Fibroblast of lung (primary cell): ENCODE measurements around the gene ZFP57. TPM values are rescaled to one million over a fixed set of nuclear protein-coding genes. Genes with fewer than 3 reads are reported as not detected.

ENCODE experiments used
- DNase-seq, 2 donors: peaks; one replicate each; pipeline versions ENCODE4 v3.0.0 to v3.0.0-alpha.2; 2010; ENCODE audit warnings: low read depth in 2 of 2
- H2AFZ ChIP-seq: 2 replicates; pipeline ENCODE4 v1.5.1; 2012; ENCODE audit warnings: low read length, control low read depth, inconsistent platforms
- H3K27ac ChIP-seq: 2 replicates; pipeline ENCODE4 v1.5.1; 2011; ENCODE audit warnings: low read length, control low read depth; ENCODE audit not compliant: insufficient read depth
- H3K27me3 ChIP-seq: 2 replicates; pipeline ENCODE4 v1.5.1; 2011; ENCODE audit warnings: mild to moderate bottlenecking, low read length; ENCODE audit not compliant: control insufficient read depth, insufficient read depth
- H3K36me3 ChIP-seq: 2 replicates; pipeline ENCODE4 v1.5.1; 2011; ENCODE audit warnings: low read length; ENCODE audit not compliant: control insufficient read depth, insufficient read depth
- H3K4me1 ChIP-seq: 2 replicates; pipeline ENCODE4 v1.5.1; 2011; ENCODE audit warnings: low read length; ENCODE audit not compliant: control insufficient read depth, insufficient read depth; ENCODE audit errors: extremely low read depth
- H3K4me2 ChIP-seq: 2 replicates; pipeline ENCODE4 v1.5.1; 2011; ENCODE audit warnings: low read length, control low read depth; ENCODE audit not compliant: insufficient read depth; ENCODE audit errors: extremely low read depth
- H3K4me3 ChIP-seq, 4 experiments: fragments of 200-600 bp in 1 of 4; sonication (generic) in 1 of 4; replicated peaks in 1 of 4; 2 replicates each; pipeline ENCODE4 v1.5.1; 2011 to 2016; ENCODE audit warnings: low read length in 4 of 4, low read depth in 3 of 4, mild to moderate bottlenecking in 3 of 4, control low read depth in 2 of 4, inconsistent platforms in 1 of 4, mixed read lengths in 1 of 4; ENCODE audit not compliant: insufficient read depth in 1 of 4; ENCODE audit errors: control extremely low read depth in 1 of 4
- H3K79me2 ChIP-seq: 2 replicates; pipeline ENCODE4 v1.5.1; 2012; ENCODE audit warnings: mild to moderate bottlenecking, low read length, inconsistent platforms; ENCODE audit not compliant: control insufficient read depth, insufficient read depth
- H3K9ac ChIP-seq: 2 replicates; pipeline ENCODE4 v1.5.1; 2011; ENCODE audit warnings: mild to moderate bottlenecking, low read length, control low read depth; ENCODE audit not compliant: insufficient read depth
- H3K9me3 ChIP-seq: 2 replicates; pipeline ENCODE4 v1.5.1; 2012; ENCODE audit warnings: low read depth, low read length; ENCODE audit not compliant: control insufficient read depth, insufficient read depth
- H4K20me1 ChIP-seq: 2 replicates; pipeline ENCODE4 v1.5.1; 2011; ENCODE audit warnings: low read length; ENCODE audit not compliant: control insufficient read depth, insufficient read depth; ENCODE audit errors: extremely low read depth
- EZH2 ChIP-seq: IDR thresholded peaks from 2 replicates; pipeline ENCODE4 v1.5.1; 2012; ENCODE audit warnings: low read length, control low read depth, mild to moderate bottlenecking; ENCODE audit errors: missing control alignments
- polyA plus RNA-seq, 2 donors: library from polyadenylated mRNA; depleted of rRNA in 1 of 2; stranded (reverse) in 1 of 2; unstranded in 1 of 2; fragments of >200 nt; gene quantifications; 2 replicates each; pipeline ENCODE4 v1.2.1, GENCODE V29; 2011 to 2012; ENCODE audit warnings: missing spikeins in 1 of 2
- total RNA-seq: library from RNA; depleted of rRNA; stranded (reverse); fragments of >200 nt; gene quantifications from 2 replicates; pipeline ENCODE4 v1.2.1, GENCODE V29; 2014
- TF ChIP-seq, protein P1 (sequence below), 2 donors: IDR thresholded peaks in 1 of 2; conservative IDR thresholded peaks in 1 of 2; 1 replicate in 1 of 2; 2 replicates in 1 of 2; pipeline ENCODE4 v1.5.1; 2011 to 2012; ENCODE audit warnings: low read length in 2 of 2, control low read depth in 1 of 2, inconsistent platforms in 1 of 2, low read depth in 1 of 2, mild to moderate bottlenecking in 1 of 2

Gene ZFP57
- total and polyA plus RNA-seq, 2 donors (not counting 1 experiment from before 2014, with no cell fraction given), result not detected

DNA sequence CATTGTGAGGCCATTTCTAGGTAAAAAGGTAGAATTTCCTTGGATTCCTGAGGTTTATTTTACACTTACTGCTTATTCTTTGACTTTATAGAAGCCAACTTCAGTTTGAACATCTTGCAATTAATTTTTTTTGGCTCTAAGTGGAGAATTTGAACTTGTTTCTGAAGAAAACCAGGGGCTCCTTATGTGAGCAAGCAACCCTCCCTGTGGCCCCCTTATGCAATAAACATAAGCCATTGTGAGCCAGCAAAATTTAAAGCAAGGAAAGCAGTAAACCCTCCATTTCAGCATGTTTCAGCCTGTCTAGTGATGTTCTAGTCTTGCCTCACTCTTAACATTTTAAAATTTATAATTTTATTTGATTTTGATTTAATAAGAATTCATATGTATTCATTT lies 47.9 kb upstream of the ZFP57 start:
- H3K79me2 ChIP-seq, result no peaks in the 10 kb centered on the region
- H3K4me3 ChIP-seq, result no peak overlapping the region
- DNase-seq, result no peak
- peaks cover 3% of the 10 kb centered on the region for H3K27me3 ChIP-seq
- no peak overlapping the region for H3K4me2 ChIP-seq
- TF ChIP-seq, protein P1, sequence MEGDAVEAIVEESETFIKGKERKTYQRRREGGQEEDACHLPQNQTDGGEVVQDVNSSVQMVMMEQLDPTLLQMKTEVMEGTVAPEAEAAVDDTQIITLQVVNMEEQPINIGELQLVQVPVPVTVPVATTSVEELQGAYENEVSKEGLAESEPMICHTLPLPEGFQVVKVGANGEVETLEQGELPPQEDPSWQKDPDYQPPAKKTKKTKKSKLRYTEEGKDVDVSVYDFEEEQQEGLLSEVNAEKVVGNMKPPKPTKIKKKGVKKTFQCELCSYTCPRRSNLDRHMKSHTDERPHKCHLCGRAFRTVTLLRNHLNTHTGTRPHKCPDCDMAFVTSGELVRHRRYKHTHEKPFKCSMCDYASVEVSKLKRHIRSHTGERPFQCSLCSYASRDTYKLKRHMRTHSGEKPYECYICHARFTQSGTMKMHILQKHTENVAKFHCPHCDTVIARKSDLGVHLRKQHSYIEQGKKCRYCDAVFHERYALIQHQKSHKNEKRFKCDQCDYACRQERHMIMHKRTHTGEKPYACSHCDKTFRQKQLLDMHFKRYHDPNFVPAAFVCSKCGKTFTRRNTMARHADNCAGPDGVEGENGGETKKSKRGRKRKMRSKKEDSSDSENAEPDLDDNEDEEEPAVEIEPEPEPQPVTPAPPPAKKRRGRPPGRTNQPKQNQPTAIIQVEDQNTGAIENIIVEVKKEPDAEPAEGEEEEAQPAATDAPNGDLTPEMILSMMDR (conservative IDR thresholded peaks at IDR 0.05 in 1 of 2, IDR thresholded peaks at IDR 0.05 in 1 of 2; ENCODE audit: low read depth in 1 of 2, low read length in 2 of 2), result no peak
- no peak for TF ChIP-seq EZH2
- no peaks in the 10 kb centered on the region for H3K4me1 ChIP-seq
- H3K36me3 ChIP-seq, result no peaks in the 10 kb centered on the region
- no peak overlapping the region for H2AFZ ChIP-seq
- no peaks in the 10 kb centered on the region for H3K9me3 ChIP-seq
- no peak overlapping the region for H3K9ac ChIP-seq
- no peak overlapping the region for H3K27ac ChIP-seq
- H4K20me1 ChIP-seq, result no peaks in the 10 kb centered on the region

DNA sequence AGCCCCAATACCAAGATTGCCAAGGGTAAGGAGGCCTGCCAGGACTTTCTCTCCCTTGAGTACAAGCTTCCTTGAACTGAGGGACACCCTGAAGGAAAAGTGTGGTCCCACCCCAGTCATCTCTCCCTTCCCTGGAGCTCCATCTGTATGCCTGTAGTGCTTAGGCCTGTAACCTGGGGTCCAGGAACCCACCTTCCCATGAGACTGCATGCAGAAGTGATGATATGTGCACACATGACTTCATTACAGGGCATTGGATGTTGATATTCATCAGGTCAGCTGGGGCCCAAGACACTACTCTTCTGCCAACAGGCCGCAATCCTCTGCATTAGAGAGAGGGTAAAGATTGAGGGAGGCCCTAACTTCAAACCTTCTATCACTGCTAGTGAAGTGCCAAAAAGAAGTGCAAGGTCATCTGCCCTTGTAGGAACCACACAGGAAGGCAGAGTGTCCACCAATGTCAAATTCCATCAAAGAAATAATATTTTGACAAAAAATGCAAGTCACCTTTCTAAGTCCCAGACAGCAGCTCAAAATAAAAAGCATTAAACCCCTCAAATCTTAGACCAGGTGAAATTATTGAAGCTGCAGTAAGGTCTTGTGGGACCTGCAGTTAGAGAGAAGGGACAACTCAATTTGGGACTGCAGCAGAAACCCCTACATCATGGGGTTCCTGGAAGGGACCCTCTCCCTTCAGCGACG lies 47.4 kb upstream of the ZFP57 start:
- DNase-seq, result no peak
- Histone ChIP-seq H4K20me1 (no peaks in the 10 kb centered on the region), H3K4me1 (no peaks in the 10 kb centered on the region), H3K9me3 (no peaks in the 10 kb centered on the region), H3K36me3 (no peaks in the 10 kb centered on the region), H3K27me3 (peaks cover 3% of the 10 kb centered on the region), H3K27ac (no peak overlapping the region), H2AFZ (no peak overlapping the region), H3K79me2 (no peaks in the 10 kb centered on the region), H3K9ac (no peak overlapping the region), H3K4me3 (no peak overlapping the region), H3K4me2 (no peak overlapping the region)
- TF ChIP-seq, protein P1 (conservative IDR thresholded peaks at IDR 0.05 in 1 of 2, IDR thresholded peaks at IDR 0.05 in 1 of 2; ENCODE audit: low read depth in 1 of 2, low read length in 2 of 2), result no peak
- no peak for TF ChIP-seq EZH2

DNA sequence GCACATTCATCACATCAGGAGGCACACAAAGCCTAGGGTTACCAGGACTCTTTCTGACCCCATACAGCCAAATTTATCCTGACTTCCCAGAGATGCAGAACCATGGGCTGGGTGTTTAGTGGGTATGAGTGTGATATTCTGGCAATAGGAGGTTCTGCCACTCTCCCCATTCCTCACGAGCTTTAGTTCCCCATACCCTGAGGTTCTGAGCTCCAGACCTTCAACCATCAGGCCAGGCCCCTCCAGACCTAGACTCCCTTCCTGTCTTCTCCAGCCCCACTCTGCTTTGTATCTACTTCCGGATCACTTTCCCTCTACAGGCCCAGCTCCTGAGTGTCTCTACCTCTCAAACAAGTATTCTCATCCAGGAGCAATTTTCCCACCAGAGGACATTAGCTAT lies 46.7 kb upstream of the ZFP57 start:
- no peak for DNase-seq
- Histone ChIP-seq H3K27me3 (peaks cover 3% of the 10 kb centered on the region), H3K27ac (no peak overlapping the region), H3K9ac (no peak overlapping the region), H3K4me1 (no peaks in the 10 kb centered on the region), H3K36me3 (no peaks in the 10 kb centered on the region), H3K79me2 (no peaks in the 10 kb centered on the region), H2AFZ (no peak overlapping the region), H3K4me2 (no peak overlapping the region), H3K4me3 (no peak overlapping the region), H3K9me3 (no peaks in the 10 kb centered on the region), H4K20me1 (no peaks in the 10 kb centered on the region)
- no peak for TF ChIP-seq EZH2
- TF ChIP-seq, protein P1 (conservative IDR thresholded peaks at IDR 0.05 in 1 of 2, IDR thresholded peaks at IDR 0.05 in 1 of 2; ENCODE audit: low read depth in 1 of 2, low read length in 2 of 2), result no peak
